IPS-11a (cell line): ENCODE results near the gene RLBP1.
"Not testable (repeated sequence)": the region's sequence is repeated elsewhere in the genome, so short reads cannot be mapped to it uniquely, and the experiment has no call there.

Source experiments
- H3K4me3 ChIP-seq: one replicate; pipeline ENCODE4 v1.5.1; 2013; ENCODE audit warnings: low read depth, low read length, control low read depth

RLBP1 gene

GRCh38 chr15:89221543-89221942, at the start of gene RLBP1:
TSS of gene RLBP1 (minus strand) at chr15:89221579. CDS start at chr15:89218975, 2,604 bp downstream.
- H3K4me3 ChIP-seq, result no peak within 1 kb of the TSS

- H3K4me3 ChIP-seq, result not testable (repeated sequence)
These were observed 28.8 kb upstream of the RLBP1 start for GRCh38 chr15:89250142-89250541.

- H3K4me3 ChIP-seq, result no peak overlapping the region
These were observed 27.2 kb upstream of the RLBP1 start for GRCh38 chr15:89248584-89248983.

- H3K4me3 ChIP-seq, result no peak overlapping the region
These were observed 26.1 kb upstream of the RLBP1 start for GRCh38 chr15:89247446-89247845.

GRCh38 chr15:89244574-89244903, 23.2 kb upstream of the RLBP1 start:
- H3K4me3 ChIP-seq, result peak overlapping the region; percentile 94

- H3K4me3 ChIP-seq, result peak within 1 kb of the TSS; percentile 94
These were observed 22.6 kb upstream of the RLBP1 start, which contains the start of gene FANCI for GRCh38 chr15:89243691-89244573. TSS of gene FANCI (plus strand) at chr15:89243979. CDS start at chr15:89247648, 3,669 bp downstream.

GRCh38 chr15:89243046-89243690, 21.8 kb upstream of the RLBP1 start:
- peak overlapping the region; percentile 94 for H3K4me3 ChIP-seq

- not testable (repeated sequence) for H3K4me3 ChIP-seq
These were observed 18.8 kb upstream of the RLBP1 start for GRCh38 chr15:89239883-89240810.

- no peak overlapping the region for H3K4me3 ChIP-seq
These were observed 10.5 kb upstream of the RLBP1 start for GRCh38 chr15:89231832-89232231.

- H3K4me3 ChIP-seq, result no peak overlapping the region
These were observed 8.9 kb upstream of the RLBP1 start for GRCh38 chr15:89230277-89230676.

GRCh38 chr15:89227425-89227824, 6.0 kb upstream of the RLBP1 start:
- H3K4me3 ChIP-seq, result no peak overlapping the region

- no peak overlapping the region for H3K4me3 ChIP-seq
These were observed 5.2 kb upstream of the RLBP1 start for GRCh38 chr15:89226359-89227221.

GRCh38 chr15:89225588-89225987, 4.2 kb upstream of the RLBP1 start:
- H3K4me3 ChIP-seq, result no peak overlapping the region

- no peak overlapping the region for H3K4me3 ChIP-seq
These were observed 2.8 kb downstream of the RLBP1 start for GRCh38 chr15:89218531-89218930.

GRCh38 chr15:89217686-89218376, 3.5 kb downstream of the RLBP1 start:
- no peak overlapping the region for H3K4me3 ChIP-seq

GRCh38 chr15:89217031-89217430, 4.3 kb downstream of the RLBP1 start:
- no peak overlapping the region for H3K4me3 ChIP-seq

GRCh38 chr15:89215627-89216026, 5.8 kb downstream of the RLBP1 start:
- no peak overlapping the region for H3K4me3 ChIP-seq

GRCh38 chr15:89211678-89212170, 9.7 kb downstream of the RLBP1 start:
- no peak overlapping the region for H3K4me3 ChIP-seq

GRCh38 chr15:89209057-89209456, 12.3 kb downstream of the RLBP1 start:
- no peak overlapping the region for H3K4me3 ChIP-seq
